C4-2B (cell line): Measurements from ENCODE around the gene ZFYVE28.

Source experiments
- ZFX ChIP-seq: fragments of 450-650 bp; IDR thresholded peaks from 2 replicates; pipeline ENCODE4 v1.6.1; 2017
- TF ChIP-seq, protein P1 (sequence below): fragments of 450-650 bp; conservative IDR thresholded peaks from 2 replicates; pipeline ENCODE4 v1.5.1; 2017; ENCODE audit warnings: mild to moderate bottlenecking

DNA sequence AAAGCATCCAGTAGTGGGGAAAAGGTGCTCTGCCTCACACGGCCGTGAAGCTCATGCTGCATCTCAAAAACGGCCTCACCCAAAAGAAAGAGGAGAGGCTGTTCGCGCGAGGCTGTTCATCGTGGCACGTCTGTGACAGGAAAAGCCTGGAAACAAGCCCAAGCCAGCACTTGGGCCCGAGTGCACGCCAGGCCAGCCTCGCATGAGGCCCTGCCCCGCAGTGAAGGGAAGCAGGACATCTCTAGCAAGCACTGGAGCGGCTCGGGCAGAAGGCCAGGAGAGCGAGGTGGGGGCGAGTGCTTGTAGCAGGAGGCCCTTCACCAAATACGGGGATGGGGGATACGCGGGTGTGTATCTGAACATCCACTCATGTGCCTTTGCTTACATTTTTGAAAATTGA, 116.6 kb downstream of the ZFYVE28 start:
- TF ChIP-seq, protein P1, sequence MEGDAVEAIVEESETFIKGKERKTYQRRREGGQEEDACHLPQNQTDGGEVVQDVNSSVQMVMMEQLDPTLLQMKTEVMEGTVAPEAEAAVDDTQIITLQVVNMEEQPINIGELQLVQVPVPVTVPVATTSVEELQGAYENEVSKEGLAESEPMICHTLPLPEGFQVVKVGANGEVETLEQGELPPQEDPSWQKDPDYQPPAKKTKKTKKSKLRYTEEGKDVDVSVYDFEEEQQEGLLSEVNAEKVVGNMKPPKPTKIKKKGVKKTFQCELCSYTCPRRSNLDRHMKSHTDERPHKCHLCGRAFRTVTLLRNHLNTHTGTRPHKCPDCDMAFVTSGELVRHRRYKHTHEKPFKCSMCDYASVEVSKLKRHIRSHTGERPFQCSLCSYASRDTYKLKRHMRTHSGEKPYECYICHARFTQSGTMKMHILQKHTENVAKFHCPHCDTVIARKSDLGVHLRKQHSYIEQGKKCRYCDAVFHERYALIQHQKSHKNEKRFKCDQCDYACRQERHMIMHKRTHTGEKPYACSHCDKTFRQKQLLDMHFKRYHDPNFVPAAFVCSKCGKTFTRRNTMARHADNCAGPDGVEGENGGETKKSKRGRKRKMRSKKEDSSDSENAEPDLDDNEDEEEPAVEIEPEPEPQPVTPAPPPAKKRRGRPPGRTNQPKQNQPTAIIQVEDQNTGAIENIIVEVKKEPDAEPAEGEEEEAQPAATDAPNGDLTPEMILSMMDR, result no peak
- no peak for TF ChIP-seq ZFX
